GM06990 (cell line): ENCODE data around the gene CEP152.

Experiments
- DNase-seq: peaks from one replicate; pipeline ENCODE4 v3.0.0-alpha.2; 2011; ENCODE audit not compliant: insufficient read length; ENCODE audit errors: extremely low read depth
- H3K27me3 ChIP-seq: replicated peaks from 2 replicates; pipeline ENCODE4 v1.6.0; 2011; ENCODE audit warnings: low read length; ENCODE audit not compliant: control insufficient read depth, insufficient read depth
- H3K36me3 ChIP-seq: 2 replicates; pipeline ENCODE4 v1.5.1; 2011; ENCODE audit warnings: low read length; ENCODE audit not compliant: control insufficient read depth, insufficient read depth
- H3K4me3 ChIP-seq: replicated peaks from 2 replicates; pipeline ENCODE4 v1.5.1; 2011; ENCODE audit warnings: low read depth, mild to moderate bottlenecking, control low read depth, low read length
- TF ChIP-seq, protein P1 (sequence below): IDR thresholded peaks from 2 replicates; pipeline ENCODE4 v1.5.1; 2011; ENCODE audit warnings: low read length, control low read depth, mild to moderate bottlenecking, inconsistent platforms; ENCODE audit not compliant: insufficient read depth, poor library complexity, severe bottlenecking

Gene CEP152

DNA sequence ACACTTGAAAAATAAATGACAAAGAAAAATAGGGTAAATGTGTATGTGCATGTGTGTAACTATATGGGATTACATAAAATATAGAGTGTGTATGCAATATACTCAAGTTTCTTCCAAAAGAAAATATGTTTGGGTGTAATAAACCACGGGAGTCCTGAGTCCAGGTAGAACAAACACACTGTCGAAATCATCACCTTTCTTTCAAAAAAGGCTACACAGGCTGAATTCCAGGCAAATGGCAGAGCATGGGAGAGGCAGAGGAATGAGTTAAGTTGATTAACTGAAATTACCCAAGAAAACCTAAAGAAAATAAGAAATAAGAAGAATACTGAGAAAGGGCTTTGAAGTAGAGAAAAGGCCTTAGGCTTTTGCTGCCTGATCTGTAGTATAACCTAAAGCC lies 26.1 kb downstream of the CEP152 start:
- no peak for DNase-seq
- TF ChIP-seq, protein P1, sequence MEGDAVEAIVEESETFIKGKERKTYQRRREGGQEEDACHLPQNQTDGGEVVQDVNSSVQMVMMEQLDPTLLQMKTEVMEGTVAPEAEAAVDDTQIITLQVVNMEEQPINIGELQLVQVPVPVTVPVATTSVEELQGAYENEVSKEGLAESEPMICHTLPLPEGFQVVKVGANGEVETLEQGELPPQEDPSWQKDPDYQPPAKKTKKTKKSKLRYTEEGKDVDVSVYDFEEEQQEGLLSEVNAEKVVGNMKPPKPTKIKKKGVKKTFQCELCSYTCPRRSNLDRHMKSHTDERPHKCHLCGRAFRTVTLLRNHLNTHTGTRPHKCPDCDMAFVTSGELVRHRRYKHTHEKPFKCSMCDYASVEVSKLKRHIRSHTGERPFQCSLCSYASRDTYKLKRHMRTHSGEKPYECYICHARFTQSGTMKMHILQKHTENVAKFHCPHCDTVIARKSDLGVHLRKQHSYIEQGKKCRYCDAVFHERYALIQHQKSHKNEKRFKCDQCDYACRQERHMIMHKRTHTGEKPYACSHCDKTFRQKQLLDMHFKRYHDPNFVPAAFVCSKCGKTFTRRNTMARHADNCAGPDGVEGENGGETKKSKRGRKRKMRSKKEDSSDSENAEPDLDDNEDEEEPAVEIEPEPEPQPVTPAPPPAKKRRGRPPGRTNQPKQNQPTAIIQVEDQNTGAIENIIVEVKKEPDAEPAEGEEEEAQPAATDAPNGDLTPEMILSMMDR: no peak
- peaks cover 6% of the 10 kb centered on the region for H3K36me3 ChIP-seq
- no peaks in the 10 kb centered on the region for H3K27me3 ChIP-seq
- H3K4me3 ChIP-seq: no peak overlapping the region

DNA sequence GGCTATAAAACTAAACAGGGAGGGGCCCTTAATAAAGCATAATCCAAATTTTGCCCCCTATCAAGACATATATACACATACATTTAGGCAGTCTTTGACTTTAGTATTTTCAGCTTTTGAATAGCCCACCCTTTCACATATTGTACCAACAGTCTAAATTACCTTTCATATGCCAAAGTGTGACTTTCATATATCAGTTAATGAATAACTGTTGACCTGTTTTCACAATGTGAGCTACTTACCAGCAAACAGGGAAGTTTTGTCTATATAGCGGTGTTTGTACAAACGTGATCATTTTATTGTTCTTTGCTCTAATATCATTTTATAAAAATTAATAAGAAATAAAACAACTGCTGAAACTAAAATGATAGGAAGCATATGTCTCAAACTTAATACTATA lies 28.0 kb downstream of the CEP152 start:
- H3K4me3 ChIP-seq: no peak overlapping the region
- DNase-seq: no peak
- TF ChIP-seq, protein P1: no peak
- H3K27me3 ChIP-seq: no peaks in the 10 kb centered on the region
- H3K36me3 ChIP-seq: peaks cover 6% of the 10 kb centered on the region

DNA sequence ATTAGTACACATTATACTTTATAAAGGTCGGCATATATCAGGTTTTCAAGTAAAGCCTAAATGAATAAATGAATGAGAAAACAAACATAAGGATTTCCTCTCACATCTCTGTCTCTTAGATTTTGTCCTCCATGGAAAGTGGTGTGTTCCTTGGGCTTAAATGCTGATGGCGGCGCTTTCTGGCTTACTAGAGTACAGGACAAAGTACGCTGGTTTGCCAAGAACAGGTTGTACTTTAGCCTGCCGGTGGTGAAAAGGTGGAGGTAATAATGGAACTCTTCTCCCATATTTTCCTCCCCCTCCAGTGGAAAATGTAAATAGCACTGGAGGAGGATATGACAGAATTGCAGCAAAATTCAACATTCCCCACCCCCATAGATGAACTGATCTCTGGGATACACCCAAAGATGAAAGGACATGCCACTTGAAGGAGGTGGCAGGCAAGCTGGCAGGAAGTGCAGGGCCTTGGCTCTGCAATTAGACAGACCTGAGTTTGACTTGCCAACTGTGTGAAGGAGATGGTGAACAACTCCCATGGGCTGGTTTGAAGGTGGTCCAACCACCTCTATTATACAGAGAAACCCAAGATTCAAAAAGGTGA lies 29.3 kb downstream of the CEP152 start:
- no peak overlapping the region for H3K4me3 ChIP-seq
- H3K27me3 ChIP-seq: no peaks in the 10 kb centered on the region
- peaks cover 6% of the 10 kb centered on the region for H3K36me3 ChIP-seq
- no peak for DNase-seq
- TF ChIP-seq, protein P1: no peak

DNA sequence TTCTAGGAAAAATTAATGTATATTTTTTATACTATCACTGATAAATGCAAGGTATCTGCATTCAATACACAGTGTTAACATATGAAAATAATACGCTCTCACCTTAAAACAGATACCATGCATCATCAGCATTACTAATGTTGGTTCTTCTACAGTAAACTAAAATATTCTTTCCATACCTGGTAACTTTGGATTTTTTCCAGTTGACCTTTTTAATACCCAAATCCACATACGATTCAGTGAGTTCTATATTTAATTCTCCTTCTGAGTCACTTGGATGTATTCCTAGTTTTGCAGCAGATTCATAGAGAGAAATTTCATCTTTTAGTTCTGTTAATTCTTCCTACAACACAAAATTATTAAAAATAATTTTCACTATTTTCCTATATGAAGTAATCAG lies 29.9 kb downstream of the CEP152 start:
- H3K27me3 ChIP-seq: no peaks in the 10 kb centered on the region
- TF ChIP-seq, protein P1: no peak
- peaks cover 6% of the 10 kb centered on the region for H3K36me3 ChIP-seq
- no peak for DNase-seq
- H3K4me3 ChIP-seq: no peak overlapping the region

DNA sequence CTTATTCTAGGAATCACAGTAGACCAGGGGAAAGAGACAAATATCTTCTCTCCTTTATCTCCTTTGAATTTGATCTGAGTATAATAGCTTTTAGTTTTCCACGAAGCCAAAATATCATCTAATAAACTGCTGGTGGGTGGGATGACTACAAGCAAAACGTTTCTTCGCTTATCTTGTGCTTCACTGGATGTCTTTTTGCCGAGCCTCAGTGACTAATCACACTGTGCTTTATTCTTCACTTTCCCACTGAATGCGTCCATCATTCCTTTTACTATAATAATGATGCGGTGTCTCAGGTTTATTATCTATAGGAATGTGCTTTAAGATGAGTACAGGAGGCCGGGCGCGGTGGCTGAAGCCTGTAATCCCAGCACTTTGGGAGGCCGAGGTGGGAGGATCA lies 32.5 kb downstream of the CEP152 start:
- peaks cover 6% of the 10 kb centered on the region for H3K36me3 ChIP-seq
- TF ChIP-seq, protein P1: no peak
- no peak overlapping the region for H3K4me3 ChIP-seq
- no peaks in the 10 kb centered on the region for H3K27me3 ChIP-seq
- no peak for DNase-seq

DNA sequence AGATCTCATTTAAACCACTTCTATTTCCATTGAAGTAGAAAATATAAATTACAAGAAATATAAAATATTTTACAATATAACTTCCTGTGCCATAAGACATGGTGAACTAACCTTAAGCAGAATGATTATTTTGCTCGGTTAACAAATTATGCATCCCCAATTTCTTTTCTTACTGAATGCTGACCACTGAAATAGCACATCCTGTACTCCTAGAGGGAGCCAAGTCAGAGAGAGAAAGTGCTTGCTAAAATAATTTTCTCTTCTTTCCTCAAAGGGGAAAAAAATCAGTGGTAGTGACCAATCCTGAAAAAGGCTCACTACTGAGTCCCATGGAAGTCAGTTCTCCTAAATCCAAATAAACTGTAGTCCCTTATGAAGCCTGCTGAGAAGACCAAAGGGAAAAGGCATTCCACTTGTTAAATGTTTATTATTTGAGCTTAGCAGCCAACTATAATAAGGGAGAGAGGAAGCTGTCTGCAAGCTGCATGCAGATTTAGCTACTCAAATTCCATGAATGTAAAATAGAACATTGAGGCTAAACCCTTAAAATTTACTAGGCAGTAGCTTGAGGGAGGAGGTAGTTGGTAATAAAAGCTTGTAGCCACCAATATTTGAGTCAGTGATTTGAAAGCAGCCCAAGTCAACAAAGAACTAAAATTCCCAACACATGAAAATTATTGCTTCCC lies 33.1 kb downstream of the CEP152 start:
- Histone ChIP-seq H3K4me3 (no peak overlapping the region), H3K36me3 (peaks cover 6% of the 10 kb centered on the region), H3K27me3 (no peaks in the 10 kb centered on the region)
- DNase-seq: no peak
- TF ChIP-seq, protein P1: no peak
